ENCODE results near the gene MAN1B1. TPM values are rescaled to one million over a fixed set of nuclear protein-coding genes. Genes with fewer than 3 reads are reported as not detected.

Gene MAN1B1
- total and polyA plus RNA-seq, 8 donors, result 22.0 to 86.0 (median 28.4) TPM

GRCh38 chr9:137073992-137074399, 12.8 kb upstream of the MAN1B1 start:
- intact Hi-C loops (cut with DNase I), result no loop called here
- no peak for TF ChIP-seq CTCF (IDR thresholded peaks at IDR 0.05)
- Histone ChIP-seq H3K4me3 (no peak overlapping the region), H3K27ac (no peak overlapping the region), H3K9me3 (no peaks in the 10 kb centered on the region), H3K4me1 (peaks cover 0 to 21% (median 13%) of the 10 kb centered on the region in 3 donors), H3K27me3 (no peaks in the 10 kb centered on the region), H3K36me3 (no peaks in the 10 kb centered on the region)
- DNase-seq (peak in 1 of 6 donors; percentile 15), FAIRE-seq (no peak), ATAC-seq (no peak)
- WGBS, 2 donors, result 70 to 72% methylated on average over 8 of the region's 8 CpGs

GRCh38 chr9:137074657-137075274, 12.0 kb upstream of the MAN1B1 start:
- FAIRE-seq, result no peak
- ATAC-seq, result no peak
- Histone ChIP-seq H3K27ac (no peak overlapping the region), H3K36me3 (no peaks in the 10 kb centered on the region), H3K4me1 (peaks cover 0 to 16% (median 9%) of the 10 kb centered on the region in 3 donors), H3K27me3 (no peaks in the 10 kb centered on the region), H3K4me3 (no peak overlapping the region), H3K9me3 (no peaks in the 10 kb centered on the region)
- TF ChIP-seq CTCF (IDR thresholded peaks at IDR 0.05), result no peak
- 83 to 89% methylated on average over 12 of the region's 12 CpGs for WGBS, 2 donors
- intact Hi-C loops (cut with DNase I), result no loop called here
- no peak for DNase-seq

DNA sequence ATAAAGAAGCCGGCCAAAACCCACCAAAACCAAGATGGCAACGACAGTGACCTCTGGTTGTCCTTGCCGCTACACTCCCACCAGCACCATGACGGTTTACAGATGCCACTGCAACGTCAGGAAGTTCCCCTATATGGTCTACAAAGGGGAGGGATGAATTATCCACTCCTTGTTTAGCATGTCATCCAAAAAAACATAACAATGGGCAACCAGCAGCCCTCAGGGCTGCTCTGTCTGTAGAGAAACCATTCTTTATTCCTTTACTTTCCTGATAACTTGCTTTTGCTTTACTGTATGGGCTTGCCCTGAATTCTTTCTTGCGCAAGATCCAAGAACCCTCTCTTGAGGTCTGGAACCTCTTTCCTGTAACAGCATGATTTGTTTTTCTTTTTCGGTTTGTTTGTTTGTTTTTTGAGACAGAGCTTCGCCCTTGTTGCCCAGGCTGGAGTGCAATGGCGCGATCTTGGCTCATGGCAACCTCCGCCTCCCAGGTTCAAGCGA, 11.5 kb upstream of the MAN1B1 start:
- TF ChIP-seq CTCF (IDR thresholded peaks at IDR 0.05), result no peak
- FAIRE-seq (no peak), ATAC-seq (no peak)

GRCh38 chr9:137076636-137077009, 10.2 kb upstream of the MAN1B1 start:
- Histone ChIP-seq H3K9me3 (no peaks in the 10 kb centered on the region), H3K36me3 (no peaks in the 10 kb centered on the region), H3K27me3 (no peaks in the 10 kb centered on the region), H3K4me1 (peaks cover 0 to 8% (median under 1%) of the 10 kb centered on the region in 3 donors), H3K27ac (peak overlapping the region in 1 of 4 donors; percentile 38), H3K4me3 (peak overlapping the region in 2 of 4 donors; percentile 47 to 67)
- DNase-seq, result no peak
- FAIRE-seq, result no peak
- TF ChIP-seq CTCF (IDR thresholded peaks at IDR 0.05), result no peak
- intact Hi-C loops (cut with DNase I), result no loop called here
- WGBS, 2 donors, result 73% methylated on average over 15 of the region's 15 CpGs
- ATAC-seq, result no peak

More for the DNA sequence above, 11.5 kb upstream of the MAN1B1 start:
- no peaks in the 10 kb centered on the region for H3K36me3 ChIP-seq
- H3K4me3 ChIP-seq, result no peak overlapping the region
- H3K27me3 ChIP-seq, result no peaks in the 10 kb centered on the region
- intact Hi-C loops (cut with DNase I), result no loop called here
- WGBS, 2 donors, result 79 to 85% methylated on average over 12 of the region's 12 CpGs
- H3K4me1 ChIP-seq, result peaks cover 0 to 16% (median 8%) of the 10 kb centered on the region in 3 donors
- H3K9me3 ChIP-seq, result no peaks in the 10 kb centered on the region
- no peak for DNase-seq
- H3K27ac ChIP-seq, result no peak overlapping the region

Data from pancreas (tissue), 10 donors.